Suprapubic skin (tissue), 4 donors: ENCODE data around the gene RAPGEF2.

Experiments used
- CTCF ChIP-seq, 2 donors: fragments of 200-600 bp in 1 of 2; fragments of 450-650 bp in 1 of 2; sonication (generic) in 1 of 2; IDR thresholded peaks; one replicate each; pipeline ENCODE4 v1.5.1; 2016 to 2019; ENCODE audit warnings: antibody characterized with exemption in 2 of 2, mild to moderate bottlenecking in 1 of 2, moderate library complexity in 1 of 2
- EP300 ChIP-seq: sonication (generic); formaldehyde crosslinking; IDR thresholded peaks from one replicate; pipeline ENCODE4 v1.6.1; 2017; ENCODE audit warnings: antibody characterized with exemption
- POLR2A ChIP-seq, 2 donors: fragments of 450-650 bp; IDR thresholded peaks; one replicate each; pipeline ENCODE4 v1.6.1; 2017; ENCODE audit warnings: antibody characterized with exemption in 2 of 2, mild to moderate bottlenecking in 2 of 2, moderate library complexity in 2 of 2
- POLR2AphosphoS5 ChIP-seq, 3 donors: sonication (generic); formaldehyde crosslinking; IDR thresholded peaks; one replicate each; pipeline ENCODE4 v1.6.1; 2017; ENCODE audit warnings: antibody characterized with exemption in 3 of 3

GRCh38 chr4:159158083-159158617, 55.3 kb downstream of the RAPGEF2 start:
- TF ChIP-seq POLR2AphosphoS5 (IDR thresholded peaks at IDR 0.05) (no peak), CTCF (IDR thresholded peaks at IDR 0.05) (no peak), EP300 (no peak), POLR2A (IDR thresholded peaks at IDR 0.05) (no peak)
